ENCODE data around the gene DMXL1.

Gene DMXL1, protein sequence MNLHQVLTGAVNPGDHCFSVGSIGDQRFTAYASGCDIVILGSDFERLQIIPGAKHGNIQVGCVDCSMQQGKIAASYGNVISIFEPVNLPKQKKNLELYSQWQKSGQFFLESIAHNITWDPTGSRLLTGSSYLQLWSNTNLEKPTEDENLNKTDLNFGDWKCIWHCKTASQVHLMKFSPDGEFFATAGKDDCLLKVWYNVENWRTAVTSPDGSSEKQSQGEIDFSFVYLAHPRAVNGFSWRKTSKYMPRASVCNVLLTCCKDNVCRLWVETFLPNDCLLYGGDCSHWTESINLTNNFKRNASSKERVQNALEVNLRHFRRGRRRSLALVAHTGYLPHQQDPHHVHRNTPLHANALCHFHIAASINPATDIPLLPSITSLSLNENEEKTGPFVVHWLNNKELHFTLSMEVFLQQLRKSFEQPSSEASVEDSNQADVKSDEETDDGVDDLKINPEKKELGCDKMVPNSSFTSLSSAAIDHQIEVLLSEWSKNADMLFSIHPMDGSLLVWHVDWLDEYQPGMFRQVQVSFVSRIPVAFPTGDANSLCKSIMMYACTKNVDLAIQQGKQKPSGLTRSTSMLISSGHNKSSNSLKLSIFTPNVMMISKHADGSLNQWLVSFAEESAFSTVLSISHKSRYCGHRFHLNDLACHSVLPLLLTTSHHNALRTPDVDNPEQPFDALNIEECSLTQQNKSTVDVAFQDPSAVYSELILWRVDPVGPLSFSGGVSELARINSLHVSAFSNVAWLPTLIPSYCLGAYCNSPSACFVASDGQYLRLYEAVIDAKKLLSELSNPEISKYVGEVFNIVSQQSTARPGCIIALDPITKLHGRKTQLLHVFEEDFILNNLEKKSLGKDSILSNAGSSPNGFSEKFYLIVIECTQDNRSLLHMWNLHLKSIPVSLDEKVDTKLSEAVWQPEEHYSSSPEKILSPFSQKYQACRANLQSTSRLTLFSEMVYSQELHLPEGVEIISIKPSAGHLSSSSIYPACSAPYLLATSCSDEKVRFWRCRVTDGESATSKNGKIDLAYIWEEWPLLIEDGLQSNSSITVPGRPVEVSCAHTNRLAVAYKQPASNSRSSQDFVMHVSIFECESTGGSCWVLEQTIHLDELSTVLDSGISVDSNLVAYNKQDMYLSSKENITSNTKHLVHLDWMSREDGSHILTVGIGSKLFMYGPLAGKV (N-terminal part only)
- 82.7 to 88.6 (median 86.4) reads per million in 4 donors for total RNA-seq

DNA sequence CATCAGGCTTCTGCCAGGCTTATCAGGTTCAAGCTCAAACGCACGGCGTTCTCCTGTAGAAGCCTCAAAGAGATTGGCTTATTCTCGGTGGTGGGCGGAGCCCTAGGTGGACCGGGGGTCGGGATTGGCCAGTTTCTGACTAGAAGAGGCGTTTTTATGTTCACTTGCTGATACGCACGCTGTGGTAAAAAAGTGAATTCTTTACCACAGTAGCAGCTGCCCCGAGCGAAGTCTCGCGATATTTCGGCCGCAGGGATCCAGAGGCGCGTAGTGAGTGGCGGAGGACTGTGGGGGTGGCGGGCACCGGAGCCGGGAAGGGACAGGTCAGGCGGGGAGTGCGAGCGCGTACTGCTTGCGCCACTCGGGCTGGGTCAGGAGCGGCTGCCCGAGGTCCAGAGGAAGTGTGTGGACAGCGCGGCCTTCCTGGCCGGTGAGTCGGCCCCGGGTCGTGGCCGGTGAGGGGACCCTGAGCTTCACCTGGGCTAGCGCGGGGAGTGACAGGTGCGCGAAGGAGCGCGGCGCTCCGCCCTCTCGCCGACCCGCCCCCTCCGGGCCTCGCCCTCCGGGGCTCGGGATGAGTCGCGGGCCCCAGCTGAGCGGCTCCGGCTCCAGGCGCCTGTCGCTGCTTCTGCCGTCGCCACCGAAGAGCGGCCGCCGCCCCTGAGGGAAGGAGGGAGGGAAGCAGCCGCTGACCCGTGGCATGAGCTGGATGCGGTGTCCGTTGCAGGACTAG is at the start of gene DMXL1:
Gene DMXL1 (plus strand): TSS at position 260 of the 733 bp plus-strand sequence. CDS start 483 bp downstream, outside the sequence.
- DNase-seq: peak; percentile 96 to 99 (median 98)

DNA sequence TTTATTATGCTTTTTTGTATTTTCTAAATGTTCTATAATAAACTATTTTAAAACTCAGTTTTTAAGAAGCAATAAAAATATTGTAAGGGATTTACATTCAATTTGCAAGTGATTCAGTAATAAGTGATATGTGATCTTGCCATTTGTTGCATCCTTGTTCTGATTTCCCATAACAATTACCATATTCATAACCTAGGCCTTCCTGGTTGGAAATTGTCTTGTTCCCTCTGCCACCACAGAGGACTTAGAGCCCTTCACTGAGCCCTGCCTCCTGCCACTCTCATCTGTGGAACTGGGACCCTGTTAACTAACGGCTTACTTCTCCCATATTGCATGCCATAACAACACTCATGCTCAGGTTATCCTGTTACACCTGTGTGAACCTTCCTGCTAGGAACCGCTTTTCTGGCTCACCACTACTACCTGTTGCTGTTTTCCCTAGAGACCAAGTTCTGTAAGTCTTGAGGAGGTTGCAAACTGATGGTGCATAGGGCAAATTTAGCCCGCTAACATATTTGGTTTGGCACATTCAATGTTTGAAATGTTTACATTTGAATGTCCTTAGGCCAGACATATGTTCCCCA is 49.6 kb upstream of the DMXL1 start:
- DNase-seq: no peak

DNA sequence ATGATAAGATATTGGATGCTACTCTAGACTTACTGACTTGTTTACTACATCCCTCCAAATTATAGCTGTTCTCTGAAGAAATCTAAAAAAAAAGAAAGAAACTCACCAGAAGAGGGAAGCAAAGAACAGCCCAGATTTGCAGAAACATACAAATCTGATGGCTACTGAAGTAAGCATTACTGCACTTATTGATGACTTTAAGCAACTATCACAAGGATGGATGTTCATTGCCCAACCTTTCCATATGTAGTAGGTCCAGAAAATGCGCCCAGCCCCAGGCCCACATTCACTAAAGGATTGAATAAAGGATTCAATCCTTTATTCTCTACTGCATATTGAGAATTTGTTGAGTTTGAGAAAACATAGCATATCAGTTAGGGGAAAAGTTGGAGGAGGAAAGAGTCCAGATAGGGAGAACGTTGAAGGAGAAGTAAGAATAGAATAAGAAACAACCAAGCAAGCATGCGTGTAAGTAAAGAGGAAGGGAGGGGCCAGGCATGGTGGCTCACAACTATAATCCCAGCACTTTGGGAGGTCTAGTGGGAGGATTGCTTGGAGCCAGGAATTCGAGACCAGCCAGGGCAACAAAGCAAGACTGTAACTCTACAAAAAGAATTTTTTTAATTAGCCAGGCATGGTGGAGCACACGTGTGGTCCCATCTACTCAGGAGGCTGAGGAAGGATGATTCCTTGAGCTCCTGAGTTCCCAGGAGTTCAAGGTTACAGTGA is 48.7 kb upstream of the DMXL1 start:
- peak in 1 of 5 donors; percentile 43 for DNase-seq

DNA sequence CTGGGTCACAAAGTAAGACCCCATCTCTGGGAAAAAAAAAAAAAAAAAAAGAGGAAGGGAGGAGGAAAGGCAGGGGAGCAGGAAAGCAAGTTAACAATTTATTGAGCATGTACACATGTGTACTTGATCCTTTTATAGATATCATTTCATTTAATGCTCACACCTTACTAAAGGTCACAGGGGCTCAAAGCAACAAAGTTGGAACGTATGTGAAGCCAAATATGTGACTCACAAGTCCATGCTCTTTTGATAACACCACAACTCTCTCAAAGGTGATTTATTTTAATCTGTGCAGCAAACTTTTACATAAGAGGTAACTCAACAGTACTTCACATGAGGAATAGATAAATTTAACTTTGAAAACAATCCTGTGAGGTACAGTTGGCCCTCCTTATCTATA is 48.1 kb upstream of the DMXL1 start:
- DNase-seq: no peak

DNA sequence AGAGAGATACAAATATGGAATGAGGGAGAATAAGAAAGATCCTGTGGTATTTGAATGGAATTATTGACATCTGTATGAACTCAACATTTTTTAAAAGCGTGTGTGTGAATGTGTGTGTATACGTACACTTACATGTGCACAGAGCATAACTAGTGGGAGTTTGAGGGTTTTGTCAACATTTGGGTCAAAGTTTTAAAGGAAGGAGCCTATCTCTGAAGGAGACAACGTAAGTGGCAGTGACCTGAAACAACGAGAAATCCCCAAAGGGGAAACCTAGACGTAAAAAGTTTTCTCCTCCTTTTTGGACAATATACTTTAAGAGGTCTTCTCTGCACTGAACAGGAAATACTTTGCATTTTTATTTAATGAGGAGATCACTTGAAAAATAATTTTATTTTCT is 42.3 kb upstream of the DMXL1 start:
- DNase-seq: no peak

DNA sequence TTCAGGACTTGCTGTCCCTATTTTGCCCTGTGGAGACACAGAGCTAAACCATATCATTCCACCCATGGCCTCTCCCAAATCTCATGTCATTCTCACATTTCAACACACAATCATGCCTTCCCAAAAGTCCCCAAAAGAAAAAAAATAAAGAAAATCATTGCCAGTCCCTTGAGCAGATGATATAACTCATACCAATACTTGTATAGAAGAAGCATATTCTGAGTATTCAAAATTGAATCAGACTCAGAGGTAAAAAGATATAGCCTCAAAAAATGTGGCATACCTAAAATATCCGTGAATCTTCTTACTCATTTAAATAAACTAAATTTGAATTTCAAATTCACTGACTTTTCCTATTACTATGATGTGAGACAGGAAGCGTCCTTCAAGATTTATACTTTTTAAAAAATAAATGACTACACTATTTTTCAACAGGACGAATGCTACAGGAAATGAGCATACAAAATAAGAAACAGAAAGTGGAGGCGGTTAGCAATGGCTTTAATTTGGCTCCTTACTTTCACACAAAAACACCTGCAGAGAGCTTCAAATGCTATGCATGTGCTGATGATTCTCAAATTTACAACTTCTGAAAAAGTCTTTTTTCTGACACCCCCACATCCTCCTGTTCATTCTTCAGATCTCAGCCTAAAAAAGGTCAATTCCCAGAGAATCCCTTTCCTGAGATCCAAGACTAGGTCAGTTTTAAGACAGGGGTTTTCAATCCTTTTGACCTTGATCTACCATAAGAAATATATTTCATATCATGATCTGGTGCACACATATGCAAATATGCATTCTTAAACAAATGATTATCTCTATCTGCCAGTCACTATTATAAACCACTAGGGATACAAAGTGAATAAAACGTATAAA is 39.6 kb upstream of the DMXL1 start:
- peak in 1 of 5 donors; percentile 67 for DNase-seq

DNA sequence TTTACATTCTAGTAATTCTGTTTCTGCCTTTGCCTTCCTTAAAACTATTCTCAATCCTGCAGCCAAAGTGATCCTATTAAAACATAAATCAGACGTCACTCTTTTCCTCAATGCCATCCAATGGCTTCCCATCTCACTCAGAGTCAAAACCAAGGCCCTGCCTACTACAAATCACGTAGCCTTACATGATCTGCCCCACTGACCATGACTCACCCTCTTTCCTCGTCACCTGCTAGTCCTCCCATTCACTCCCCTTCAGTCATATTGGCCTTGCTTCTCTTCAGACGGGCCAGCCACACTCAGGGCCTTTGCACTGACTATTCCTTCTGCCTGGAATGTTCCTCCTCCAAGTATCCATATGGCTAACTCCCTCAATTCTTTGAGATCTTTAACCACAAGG is 39.0 kb upstream of the DMXL1 start:
- peak in 1 of 5 donors; percentile 25 for DNase-seq

DNA sequence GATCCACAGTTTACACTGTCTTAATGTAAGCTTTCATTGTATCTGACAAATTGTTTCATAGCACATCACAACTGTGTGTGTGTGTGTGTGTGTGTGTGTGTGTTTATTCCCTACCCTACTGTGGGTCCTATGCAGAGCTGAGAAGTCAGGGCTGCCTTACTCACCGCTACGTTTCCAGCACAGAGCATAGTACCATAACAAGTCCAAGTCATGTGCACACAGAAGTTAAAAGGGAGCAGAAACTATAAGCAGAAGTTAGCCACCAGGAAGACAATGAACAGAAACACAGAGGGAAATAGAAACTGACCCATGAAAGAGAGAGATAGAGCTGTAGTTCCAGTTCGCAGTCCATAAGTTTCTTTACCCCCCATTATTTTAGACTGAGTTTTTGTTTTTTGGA is 38.2 kb upstream of the DMXL1 start:
- no peak for DNase-seq

DNA sequence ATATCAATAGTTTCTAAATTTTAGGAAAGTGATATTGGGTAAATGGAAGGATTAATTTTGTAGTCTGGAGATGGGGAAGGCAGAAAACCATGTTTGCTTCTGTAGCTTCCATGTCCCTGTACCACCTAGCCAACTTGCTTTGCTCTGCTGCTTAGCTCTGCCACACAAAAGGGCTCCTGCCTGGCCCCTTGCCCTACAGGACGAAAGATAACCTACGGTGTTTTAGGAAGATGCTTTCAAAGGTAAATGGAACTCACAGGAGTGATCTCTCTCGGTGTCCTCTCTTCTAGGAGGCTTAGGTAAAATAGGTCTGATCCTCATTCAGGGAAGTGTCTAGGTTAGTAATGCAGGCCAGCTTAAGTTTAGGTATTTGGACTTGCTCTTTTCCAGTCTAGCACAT is 37.8 kb upstream of the DMXL1 start:
- no peak for DNase-seq

DNA sequence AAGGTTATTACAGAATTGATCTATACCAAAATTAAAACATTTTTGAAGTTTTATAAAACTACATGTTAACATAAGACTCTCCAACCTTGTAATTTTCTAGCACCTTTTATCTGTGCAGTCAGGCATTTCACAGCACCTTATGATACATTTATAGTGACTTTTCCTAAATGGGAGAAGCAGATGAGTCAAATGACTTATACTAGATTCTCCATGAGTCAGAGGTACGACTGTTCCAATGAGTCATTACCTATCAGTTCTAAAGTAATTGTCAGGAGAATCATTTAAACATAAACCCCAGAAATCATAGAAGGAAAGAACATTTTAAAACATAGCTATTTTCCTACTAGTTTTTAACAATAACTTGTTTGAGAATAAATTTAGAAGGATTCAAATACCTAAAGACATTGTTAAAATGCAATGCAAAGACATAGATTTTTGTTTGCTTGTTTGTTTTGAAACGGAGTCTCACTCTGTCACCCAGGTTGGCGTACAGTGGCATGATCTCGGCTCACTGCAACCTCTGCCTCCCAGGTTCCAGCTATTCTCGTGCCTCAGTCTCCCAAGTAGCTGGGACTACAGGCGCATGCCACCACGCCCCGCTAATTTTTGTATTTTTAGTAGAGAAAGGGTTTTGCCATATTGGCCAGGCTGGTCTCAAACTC is 34.7 kb upstream of the DMXL1 start:
- peak in 1 of 5 donors; percentile 7 for DNase-seq

DNA sequence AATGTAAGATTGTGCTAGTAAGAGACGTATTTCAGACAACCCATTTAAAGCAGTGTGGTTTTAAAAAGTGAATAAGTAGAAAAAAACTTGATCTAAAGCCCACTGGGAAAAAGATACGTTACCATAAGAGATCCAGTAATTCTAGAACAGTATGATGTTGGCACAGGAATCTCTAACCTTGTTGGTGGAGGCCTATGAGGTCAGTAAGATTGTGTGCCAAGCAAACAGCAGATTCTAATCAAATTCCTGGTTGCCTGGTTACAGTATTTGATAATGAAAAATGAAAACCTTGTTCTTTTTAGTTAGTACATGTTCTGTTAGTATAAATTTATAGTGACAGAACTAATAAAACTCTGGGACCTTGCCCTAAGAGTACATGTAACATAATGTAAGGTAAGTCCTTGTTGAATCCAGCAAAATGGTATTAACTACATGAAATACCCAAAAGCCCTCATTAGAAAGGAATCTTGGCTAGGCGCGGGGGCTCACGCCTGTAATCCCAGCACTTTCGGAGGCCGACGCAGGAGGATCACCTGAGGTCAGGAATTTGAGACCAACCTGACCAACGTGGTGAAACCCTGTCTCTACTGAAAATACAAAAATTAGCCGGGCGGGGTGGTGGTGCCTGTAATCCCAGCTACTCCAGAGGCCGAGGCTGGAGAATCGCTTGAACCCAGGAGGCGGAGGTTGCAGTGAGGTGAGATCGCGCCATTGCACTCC is 33.2 kb upstream of the DMXL1 start:
- DNase-seq: no peak

DNA sequence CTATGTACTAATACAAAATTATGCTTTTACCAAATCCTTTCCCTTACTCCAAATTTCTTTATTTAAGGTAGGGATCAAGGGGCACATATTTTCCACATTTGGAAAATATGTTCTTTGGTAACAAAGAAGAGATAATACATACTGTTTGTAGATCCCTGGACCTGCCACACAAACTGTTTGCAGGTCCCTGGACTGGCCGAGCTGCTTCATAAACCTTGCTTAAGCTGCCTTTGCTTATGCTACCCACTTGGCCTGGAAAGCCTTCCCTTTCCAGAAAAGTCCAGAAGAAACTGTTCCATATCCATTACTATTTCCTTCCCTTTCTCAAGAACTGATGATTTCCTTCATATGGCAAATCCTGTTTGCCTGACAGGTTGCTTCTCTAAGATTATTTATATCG is 22.6 kb upstream of the DMXL1 start:
- DNase-seq: no peak

DNA sequence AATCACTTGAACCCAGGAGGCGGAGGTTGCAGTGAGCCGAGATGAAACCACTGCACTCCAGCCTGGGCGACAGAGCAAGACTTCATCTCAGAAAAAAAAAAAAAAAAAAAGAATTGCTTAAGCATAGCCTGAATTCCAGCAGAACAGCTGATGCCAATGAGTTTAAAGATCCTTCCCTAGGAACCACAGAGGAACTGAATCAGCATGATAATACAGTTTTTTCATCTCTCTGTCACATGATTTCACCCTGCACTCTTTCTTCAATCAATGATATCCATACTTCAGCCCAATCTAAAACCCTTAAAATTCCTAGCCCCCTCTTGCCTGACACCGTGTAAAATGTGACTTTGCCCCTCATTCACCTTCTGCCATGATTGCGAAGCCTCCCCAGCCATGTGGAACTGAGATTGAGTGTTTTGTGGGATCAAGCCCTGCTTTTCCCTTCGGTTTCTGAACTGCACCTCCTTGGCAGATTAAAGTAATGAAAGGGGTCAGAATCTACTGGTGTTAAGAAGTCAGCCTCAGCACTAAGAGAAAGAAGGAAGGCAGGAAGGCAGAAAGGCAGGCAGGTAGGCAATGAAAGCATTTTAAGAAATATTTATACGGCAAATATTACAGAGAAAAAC is 20.9 kb upstream of the DMXL1 start:
- DNase-seq: no peak

DNA sequence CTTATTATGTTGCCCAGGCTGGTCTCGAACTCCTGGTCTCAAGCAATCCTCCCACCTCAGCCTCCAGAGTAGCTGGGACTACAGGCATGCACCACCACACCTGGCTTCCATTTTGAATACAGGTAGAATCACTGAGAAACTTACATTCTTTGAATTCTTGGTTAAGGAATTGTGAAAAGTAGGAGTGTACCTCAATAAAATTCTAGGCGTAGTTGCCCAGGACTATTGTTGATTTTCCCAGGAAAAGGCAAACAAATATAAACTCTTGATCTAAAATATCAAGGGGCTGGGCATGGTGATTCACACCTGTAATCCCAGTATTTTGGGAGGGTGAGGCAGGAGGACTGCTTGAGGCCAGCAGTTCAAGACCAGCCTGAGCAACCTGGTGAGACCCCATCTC is 16.8 kb upstream of the DMXL1 start:
- no peak for DNase-seq

DNA sequence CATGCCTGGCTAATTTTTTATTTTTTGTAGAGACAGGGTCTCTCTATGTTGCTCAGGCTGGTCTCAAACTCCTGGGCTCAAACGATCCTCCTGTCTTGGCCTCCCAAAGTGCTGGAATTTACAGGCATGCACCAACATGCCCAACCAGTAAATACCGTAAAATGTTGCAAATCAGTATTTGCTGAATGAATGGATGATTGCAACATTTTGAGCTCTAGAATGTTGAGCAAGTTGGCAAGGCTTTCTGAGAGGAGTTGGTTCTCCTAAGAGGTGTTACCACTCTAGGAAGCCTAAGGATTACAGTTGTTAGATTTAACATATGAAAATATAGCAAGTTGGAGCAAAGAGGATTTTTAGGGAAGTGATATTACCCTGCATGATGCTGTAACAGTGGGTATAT is 15.6 kb upstream of the DMXL1 start:
- DNase-seq: no peak

DNA sequence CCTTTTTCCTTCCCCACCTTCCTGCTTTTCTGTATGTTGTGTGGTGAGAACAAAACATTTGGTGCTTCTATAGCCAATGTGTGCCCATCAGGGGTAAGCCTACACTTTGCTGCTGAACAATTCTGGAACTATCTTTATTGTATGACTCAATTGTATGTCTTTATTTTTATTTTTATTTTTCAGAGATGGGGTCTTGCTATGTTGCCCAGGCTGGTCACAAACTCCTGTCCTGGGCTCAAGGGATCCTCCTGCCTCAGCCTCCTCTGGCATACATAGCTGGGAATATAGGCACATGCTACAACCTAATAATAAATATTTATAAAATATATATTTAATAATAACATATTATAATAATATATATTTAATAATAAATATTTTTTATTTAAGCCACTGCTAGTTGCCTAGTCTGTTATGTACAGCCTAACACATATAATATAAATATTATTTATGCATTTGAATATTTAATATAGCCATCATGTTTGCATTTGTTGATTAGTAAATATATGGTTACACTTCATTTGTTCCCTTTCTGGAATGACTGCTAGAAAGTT is 11.8 kb upstream of the DMXL1 start:
- no peak for DNase-seq

DNA sequence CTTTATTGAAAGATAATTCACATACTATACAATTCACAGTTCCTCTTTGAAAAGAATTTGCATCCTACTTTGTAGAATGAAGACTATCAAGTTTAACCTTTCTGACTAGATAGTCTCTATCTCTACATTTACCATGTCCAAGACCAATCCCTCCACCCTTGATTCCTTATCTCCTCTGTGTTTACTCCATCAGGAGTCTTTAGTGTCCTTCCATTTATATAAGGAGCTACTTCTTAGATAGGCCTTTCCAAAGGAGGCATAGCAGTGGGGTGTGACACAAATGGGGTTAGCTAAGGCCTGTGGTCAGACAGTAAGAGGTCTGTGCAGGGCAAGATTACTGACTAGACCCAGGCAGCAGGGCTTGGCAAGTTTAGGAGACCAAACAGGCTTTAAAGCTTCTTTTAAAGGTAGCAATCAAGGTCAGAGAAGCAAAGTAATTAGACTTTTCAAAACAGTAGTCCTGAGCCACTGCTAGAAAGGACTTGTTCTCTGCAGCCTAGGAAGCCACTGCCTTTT is 11.1 kb upstream of the DMXL1 start:
- DNase-seq: no peak
